ENCODE results near the gene ZNF132.

ZNF132 gene

DNA sequence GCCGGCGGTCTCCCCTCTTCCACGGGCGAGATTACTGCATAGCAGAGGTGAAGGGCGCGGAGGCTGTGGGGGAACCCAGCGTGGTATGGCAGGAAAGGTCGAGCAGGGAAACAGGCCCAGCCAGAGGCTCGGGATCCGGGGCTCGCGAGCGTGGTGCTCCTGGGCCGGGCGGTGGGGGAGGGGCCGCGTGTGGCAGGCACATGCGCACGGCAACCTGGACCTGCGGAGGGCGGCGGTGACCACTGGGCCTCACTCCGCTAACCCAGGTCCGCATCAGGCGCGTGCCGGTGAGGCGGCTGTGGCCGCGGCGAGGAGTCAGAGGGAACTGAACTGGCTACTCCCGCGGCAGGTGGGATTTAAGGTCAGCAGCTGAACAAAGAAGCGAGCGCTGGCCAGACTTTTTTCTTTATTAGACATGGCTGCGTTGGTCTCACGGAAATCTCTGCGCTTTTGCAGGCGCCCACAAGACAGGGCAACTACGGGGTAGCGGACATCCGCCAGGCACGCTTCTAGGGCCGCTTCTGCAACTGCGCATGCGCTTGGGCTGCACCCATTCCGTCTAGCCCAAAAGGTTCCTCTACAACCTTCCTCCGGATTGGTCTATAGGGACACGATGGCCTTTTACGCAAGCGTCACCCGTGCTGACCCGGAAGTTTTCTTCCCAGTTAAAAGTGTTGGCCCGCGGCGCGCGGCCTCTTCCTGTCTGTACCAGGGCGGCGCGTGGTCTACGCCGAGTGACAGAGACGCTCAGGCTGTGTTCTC is 53.2 kb downstream of the ZNF132 start, which contains the start of gene RPS5:
Gene RPS5 (plus strand): TSS at position 694 of the 762 bp plus-strand sequence. CDS start 869 bp downstream, outside the sequence.
- H3K9me3 ChIP-seq (ENCODE audit: control insufficient read depth, insufficient read depth, low read length): no peaks in the 10 kb centered on the region
- H3K27me3 ChIP-seq (ENCODE audit: control insufficient read depth, insufficient read depth, low read length): no peaks in the 10 kb centered on the region
- no CpG with 5 or more reads among the region's 64 CpGs for WGBS (ENCODE audit: insufficient coverage, insufficient read length)
- H3K4me3 ChIP-seq (ENCODE audit: low read length): peak within 1 kb of the TSS; percentile 77
- peaks cover 6% of the 10 kb centered on the region; the same call in 1 of the 2 replicates for H3K36me3 ChIP-seq (ENCODE audit: control insufficient read depth, insufficient read depth, low read length)
- H3K4me1 ChIP-seq (ENCODE audit: control insufficient read depth, insufficient read depth, low read length): peaks cover 6% of the 10 kb centered on the region
- no peak within 1 kb of the TSS for H3K27ac ChIP-seq (ENCODE audit: low read length)
- DNase-seq (ENCODE audit: low read depth, low spot score): no peak

DNA sequence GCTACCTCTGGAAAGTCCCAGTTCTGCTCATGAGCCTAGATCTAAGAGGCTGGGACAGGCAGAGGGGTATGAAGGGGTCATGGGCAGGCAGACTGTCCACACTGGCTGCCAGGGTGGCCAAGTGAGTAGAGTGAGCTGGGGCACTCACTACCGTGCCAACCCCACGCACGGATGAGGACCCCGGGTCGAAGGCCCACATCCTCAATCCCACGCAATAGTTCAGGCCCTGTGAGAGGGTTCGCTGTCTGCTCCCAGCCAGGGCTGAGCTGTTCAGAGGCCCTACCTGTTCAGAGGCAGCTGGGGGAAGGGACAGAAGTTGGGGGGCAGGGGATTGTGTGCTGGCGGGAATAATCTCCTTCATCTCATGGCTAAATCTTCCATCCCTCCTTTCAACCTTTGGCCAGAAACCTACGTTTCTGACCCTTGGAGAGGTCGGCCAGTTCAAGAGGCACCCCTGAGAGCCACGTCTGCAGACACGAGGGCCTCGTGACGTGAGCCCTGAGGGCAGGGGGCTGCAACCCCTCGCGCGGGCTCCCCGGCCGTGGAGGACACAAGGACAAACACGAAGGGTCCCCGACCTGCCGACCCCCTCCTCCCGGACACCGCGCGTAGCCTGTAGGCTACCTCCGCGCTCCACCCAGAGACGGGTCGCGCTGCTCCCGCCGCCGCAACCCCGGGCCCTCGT is 53.9 kb downstream of the ZNF132 start:
- no peak overlapping the region for H3K27ac ChIP-seq (ENCODE audit: low read length)
- peaks cover 6% of the 10 kb centered on the region for H3K4me1 ChIP-seq (ENCODE audit: control insufficient read depth, insufficient read depth, low read length)
- DNase-seq (ENCODE audit: low read depth, low spot score): no peak

DNA sequence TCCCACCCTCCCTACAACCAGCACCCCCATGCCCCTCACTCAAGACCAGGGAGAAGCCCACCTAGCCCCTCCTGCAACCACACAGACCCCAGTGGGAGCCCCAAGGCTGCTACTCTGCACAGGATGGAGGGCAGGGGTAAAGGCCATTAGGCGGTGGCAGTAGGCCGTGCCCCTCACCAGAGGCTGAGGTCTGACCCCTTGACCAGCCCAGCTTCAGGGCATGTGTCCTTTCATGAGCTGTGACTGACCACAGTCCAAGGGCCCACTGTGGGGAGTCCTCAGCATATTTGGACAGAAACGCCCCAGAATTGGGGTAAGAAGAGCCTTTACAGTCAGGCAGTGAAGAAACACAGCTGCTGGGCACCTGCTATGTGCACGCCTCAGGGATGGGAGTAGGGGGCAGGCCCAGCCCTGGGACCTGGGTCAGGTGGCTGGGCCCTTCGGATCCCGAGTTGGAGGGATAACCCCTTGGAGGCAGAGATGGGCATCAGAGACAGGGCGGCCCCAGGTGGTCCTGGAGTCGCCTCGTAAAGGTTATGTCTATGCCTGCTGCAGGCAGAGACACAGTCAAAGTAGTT is 54.6 kb downstream of the ZNF132 start:
- Histone ChIP-seq H3K36me3 (ENCODE audit: control insufficient read depth, insufficient read depth, low read length) (peaks cover 6% of the 10 kb centered on the region; the same call in 1 of the 2 replicates), H3K4me3 (ENCODE audit: low read length) (peak overlapping the region; percentile 75; the same call in 1 of the 2 replicates), H3K27me3 (ENCODE audit: control insufficient read depth, insufficient read depth, low read length) (no peaks in the 10 kb centered on the region), H3K9me3 (ENCODE audit: control insufficient read depth, insufficient read depth, low read length) (no peaks in the 10 kb centered on the region), H3K4me1 (ENCODE audit: control insufficient read depth, insufficient read depth, low read length) (peaks cover 6% of the 10 kb centered on the region), H3K27ac (ENCODE audit: low read length) (no peak overlapping the region)
- no CpG with 5 or more reads among the region's 9 CpGs for WGBS (ENCODE audit: insufficient coverage, insufficient read length)
- DNase-seq (ENCODE audit: low read depth, low spot score): no peak

More for the DNA sequence above, 53.9 kb downstream of the ZNF132 start:
- Histone ChIP-seq H3K4me3 (ENCODE audit: low read length) (peak overlapping the region; percentile 75), H3K9me3 (ENCODE audit: control insufficient read depth, insufficient read depth, low read length) (no peaks in the 10 kb centered on the region), H3K27me3 (ENCODE audit: control insufficient read depth, insufficient read depth, low read length) (no peaks in the 10 kb centered on the region), H3K36me3 (ENCODE audit: control insufficient read depth, insufficient read depth, low read length) (peaks cover 6% of the 10 kb centered on the region; the same call in 1 of the 2 replicates)
- WGBS (ENCODE audit: insufficient coverage, insufficient read length): no CpG with 5 or more reads among the region's 36 CpGs

DNA sequence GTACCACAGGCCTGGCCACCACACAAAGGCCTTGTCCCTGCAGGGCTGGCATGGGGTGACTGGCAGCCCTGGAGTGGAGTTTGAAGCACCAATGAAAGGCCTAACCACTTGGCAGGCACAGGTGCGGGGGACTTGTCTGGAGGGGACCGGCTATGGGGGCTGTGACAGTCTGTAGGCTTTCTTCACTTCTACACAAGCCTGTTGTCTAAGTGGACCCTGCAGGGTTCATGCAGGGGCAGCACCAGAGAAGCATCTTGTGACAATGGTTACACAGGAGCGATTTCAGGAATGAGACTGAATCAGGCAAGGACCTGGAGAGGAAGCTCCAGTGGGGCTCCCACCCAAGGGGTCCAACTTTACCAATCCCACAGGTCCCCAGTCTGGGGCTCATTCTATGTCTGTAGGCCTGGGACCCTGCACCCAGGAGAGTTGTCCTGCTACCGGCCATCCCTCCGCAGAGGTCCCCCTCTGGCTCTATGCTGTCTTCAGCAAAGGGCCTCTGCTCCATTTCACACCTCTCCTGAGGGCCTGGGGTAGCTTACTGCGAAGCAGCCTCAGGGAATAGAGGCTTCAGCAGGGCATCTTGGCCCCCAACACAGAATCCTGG is 56.9 kb downstream of the ZNF132 start:
- Histone ChIP-seq H3K9me3 (ENCODE audit: control insufficient read depth, insufficient read depth, low read length) (no peaks in the 10 kb centered on the region), H3K27me3 (ENCODE audit: control insufficient read depth, insufficient read depth, low read length) (no peaks in the 10 kb centered on the region), H3K27ac (ENCODE audit: low read length) (no peak overlapping the region), H3K4me1 (ENCODE audit: control insufficient read depth, insufficient read depth, low read length) (peaks cover 8% of the 10 kb centered on the region), H3K4me3 (ENCODE audit: low read length) (no peak overlapping the region), H3K36me3 (ENCODE audit: control insufficient read depth, insufficient read depth, low read length) (peaks cover 2% of the 10 kb centered on the region; the same call in 1 of the 2 replicates)
- WGBS (ENCODE audit: insufficient coverage, insufficient read length): no CpG with 5 or more reads among the region's 6 CpGs
- DNase-seq (ENCODE audit: low read depth, low spot score): no peak

Data from iPS DF 6.9 (cell line).